PFSK-1 (cell line): ENCODE measurements around the gene CLEC2B.

Experiments
- FOXP2 ChIP-seq: optimal IDR thresholded peaks from 2 replicates; pipeline ENCODE3; 2011; ENCODE audit warnings: borderline replicate concordance, control low read depth, inconsistent platforms; ENCODE audit not compliant: insufficient read depth; ENCODE audit errors: extremely low read length, extremely low read depth
- POLR2AphosphoS5 ChIP-seq: IDR thresholded peaks from 2 replicates; pipeline ENCODE4 v1.6.1; 2012; ENCODE audit warnings: low read depth, mild to moderate bottlenecking, control low read depth, low read length, moderate library complexity
- REST ChIP-seq, 2 experiments: IDR thresholded peaks; 2 replicates each; pipeline versions ENCODE4 v1.6.1 to v1.8.0; 2011 to 2012; ENCODE audit warnings: low read depth in 2 of 2, low read length in 2 of 2, control low read depth in 1 of 2, inconsistent platforms in 1 of 2, mild to moderate bottlenecking in 1 of 2, moderate library complexity in 1 of 2; ENCODE audit not compliant: insufficient read depth in 1 of 2
- SIN3A ChIP-seq: IDR thresholded peaks from 2 replicates; pipeline ENCODE4 v1.6.1; 2012; ENCODE audit warnings: mild to moderate bottlenecking, low read length, moderate library complexity, borderline replicate concordance; ENCODE audit not compliant: insufficient read depth
- TAF1 ChIP-seq: IDR thresholded peaks from 2 replicates; pipeline ENCODE4 v1.6.1; 2012; ENCODE audit warnings: low read length, control low read depth, borderline replicate concordance; ENCODE audit not compliant: insufficient read depth

The CLEC2B gene

GRCh38 chr12:9856151-9856550, 13.0 kb downstream of the CLEC2B start:
- TF ChIP-seq POLR2AphosphoS5: no peak
- TF ChIP-seq SIN3A: no peak
- no peak for TF ChIP-seq FOXP2
- TF ChIP-seq TAF1: no peak
- TF ChIP-seq REST (IDR thresholded peaks at IDR 0.05; ENCODE audit: insufficient read depth in 1 of 2, low read depth in 2 of 2, low read length in 2 of 2): no peak

- no peak for TF ChIP-seq SIN3A
- TF ChIP-seq FOXP2: no peak
- TF ChIP-seq POLR2AphosphoS5: no peak
- no peak for TF ChIP-seq TAF1
- TF ChIP-seq REST (IDR thresholded peaks at IDR 0.05; ENCODE audit: insufficient read depth in 1 of 2, low read depth in 2 of 2, low read length in 2 of 2): no peak
Measured at GRCh38 chr12:9851927-9852326, 17.2 kb downstream of the CLEC2B start.

GRCh38 chr12:9851050-9851449, 18.1 kb downstream of the CLEC2B start:
- TF ChIP-seq POLR2AphosphoS5 (no peak), SIN3A (no peak), TAF1 (no peak), FOXP2 (no peak), REST (IDR thresholded peaks at IDR 0.05; ENCODE audit: insufficient read depth in 1 of 2, low read depth in 2 of 2, low read length in 2 of 2) (no peak)

GRCh38 chr12:9848899-9849298, 20.3 kb downstream of the CLEC2B start:
- TF ChIP-seq TAF1: no peak
- TF ChIP-seq SIN3A: no peak
- TF ChIP-seq REST (IDR thresholded peaks at IDR 0.05; ENCODE audit: insufficient read depth in 1 of 2, low read depth in 2 of 2, low read length in 2 of 2): no peak
- TF ChIP-seq FOXP2: no peak
- TF ChIP-seq POLR2AphosphoS5: no peak

- TF ChIP-seq FOXP2: no peak
- TF ChIP-seq POLR2AphosphoS5: no peak
- no peak for TF ChIP-seq TAF1
- TF ChIP-seq SIN3A: no peak
- no peak for TF ChIP-seq REST (IDR thresholded peaks at IDR 0.05; ENCODE audit: insufficient read depth in 1 of 2, low read depth in 2 of 2, low read length in 2 of 2)
Measured at GRCh38 chr12:9843407-9843806, 25.7 kb downstream of the CLEC2B start.
